ENCODE data around the gene POM121L12. TPM values are rescaled to one million over a fixed set of nuclear protein-coding genes. Genes with fewer than 3 reads are reported as not detected.

Gene POM121L12
- total and polyA plus RNA-seq, 2 of the 4 experiments (the other 2 are of a cell fraction), result not detected

DNA sequence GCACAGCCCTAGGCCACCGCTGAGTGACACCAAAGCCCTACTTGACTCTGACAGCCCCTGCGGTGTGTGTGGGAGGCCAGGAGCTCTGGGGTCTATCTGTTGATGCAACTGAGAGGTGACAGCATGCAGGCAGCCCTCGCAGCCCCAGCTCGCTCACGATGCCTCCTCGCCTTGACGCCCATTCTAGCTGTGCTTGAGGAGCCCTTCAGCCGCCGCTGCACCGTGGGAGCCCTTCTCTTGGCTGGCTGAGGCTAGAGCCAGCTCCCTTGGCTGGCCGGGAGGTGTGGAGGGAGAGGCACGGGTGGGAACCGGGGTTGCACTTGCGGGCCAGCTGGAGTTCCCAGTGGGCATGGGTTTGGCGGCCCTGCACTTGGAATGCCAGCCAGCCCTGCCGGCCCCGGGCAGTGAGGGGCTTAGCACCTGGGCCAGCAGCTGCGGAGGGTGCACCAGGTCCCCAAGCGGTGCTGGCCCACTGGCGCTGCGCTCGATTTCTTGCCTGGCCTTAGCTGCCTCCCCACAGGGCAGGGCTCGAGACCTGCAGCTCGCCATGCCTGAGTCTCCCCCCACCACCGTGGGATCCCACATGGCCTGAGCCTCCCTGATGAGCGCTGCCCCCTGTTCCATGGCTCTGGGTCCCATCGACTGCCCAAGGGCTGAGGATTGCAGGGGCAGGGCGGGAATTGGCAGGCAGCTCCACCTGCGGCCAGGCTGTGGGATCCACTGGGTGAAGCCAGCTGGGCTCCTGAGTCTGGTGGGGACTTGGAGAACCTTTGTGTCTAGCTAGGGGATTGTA lies 31.6 kb upstream of the POM121L12 start:
- Histone ChIP-seq H3K36me3 (ENCODE audit: control insufficient read depth, insufficient read depth, low read length) (no peaks in the 10 kb centered on the region), H3K4me2 (ENCODE audit: low read depth, low read length) (no peak overlapping the region), H3K9me3 (ENCODE audit: control insufficient read depth, insufficient read depth, low read length) (peaks cover 20% of the 10 kb centered on the region), H3K27ac (ENCODE audit: insufficient read depth, low read length) (no peak overlapping the region), H2AK5ac (ENCODE audit: low read depth, low read length) (no peak overlapping the region), H3K4me1 (ENCODE audit: control insufficient read depth, insufficient read depth, low read length) (no peaks in the 10 kb centered on the region), H2BK120ac (ENCODE audit: low read depth, low read length) (no peak overlapping the region), H3K23ac (ENCODE audit: low read depth, low read length) (no peak overlapping the region), H2BK20ac (ENCODE audit: low read depth, low read length) (no peak overlapping the region), H3K4ac (ENCODE audit: low read depth, low read length) (no peak overlapping the region), H3K9ac (ENCODE audit: low read depth, low read length) (no peak overlapping the region), H3K4me3 (ENCODE audit: insufficient read depth, low read depth, low read length) (no peak overlapping the region), H3K56ac (ENCODE audit: extremely low read depth, insufficient read depth, low read length) (no peak overlapping the region), H4K8ac (ENCODE audit: low read depth in 2 of 2, low read length in 2 of 2) (no peak overlapping the region), H2AK9ac (replicated peaks; ENCODE audit: low read depth, low read length, poor library complexity) (no peak overlapping the region), H4K91ac (ENCODE audit: insufficient read depth, low read depth, low read length) (no peak overlapping the region), H3K79me1 (ENCODE audit: low read depth in 1 of 2, low read length in 2 of 2) (no peaks in the 10 kb centered on the region), H2AFZ (replicated peaks; ENCODE audit: low read length, poor library complexity) (no peak overlapping the region), H3K27me3 (ENCODE audit: control insufficient read depth, insufficient read depth, low read length) (no peaks in the 10 kb centered on the region), H3K9me1 (ENCODE audit: insufficient read depth, low read length) (no peaks in the 10 kb centered on the region), H3K14ac (replicated peaks; ENCODE audit: low read depth, low read length) (no peak overlapping the region), H4K20me1 (ENCODE audit: insufficient read depth, low read length) (no peaks in the 10 kb centered on the region), H2BK15ac (ENCODE audit: low read depth, low read length) (no peak overlapping the region), H4K5ac (ENCODE audit: low read depth, low read length) (no peak overlapping the region), H3K18ac (ENCODE audit: low read depth, low read length) (no peak overlapping the region), H2BK5ac (ENCODE audit: low read depth, low read length, poor library complexity, severe bottlenecking) (no peak overlapping the region)
- 83% methylated on average over 8 of the region's 29 CpGs; no CpG with 5 or more reads in 1 of the 2 experiments for WGBS, 2 experiments (ENCODE audit: extremely low coverage in 2 of 2, insufficient read length in 1 of 2)
- ChIA-PET POLR2A (ENCODE audit: unreplicated experiment) (no interaction called here), CTCF (no interaction called here)
- intact Hi-C loops (cut with micrococcal nuclease) (no loop called here), in situ Hi-C loops (cut with MboI; ENCODE audit: low sequenced_read_pairs) (no loop called here), dilution Hi-C loops (cut with HindIII; ENCODE audit: low sequenced_read_pairs, unreplicated experiment) (no loop called here)
- ATAC-seq (ENCODE audit: low read depth) (no peak), DNase-seq (no peak)
- no TSS peak for BruUV-seq (replicated peaks)
- TF ChIP-seq, protein P1, sequence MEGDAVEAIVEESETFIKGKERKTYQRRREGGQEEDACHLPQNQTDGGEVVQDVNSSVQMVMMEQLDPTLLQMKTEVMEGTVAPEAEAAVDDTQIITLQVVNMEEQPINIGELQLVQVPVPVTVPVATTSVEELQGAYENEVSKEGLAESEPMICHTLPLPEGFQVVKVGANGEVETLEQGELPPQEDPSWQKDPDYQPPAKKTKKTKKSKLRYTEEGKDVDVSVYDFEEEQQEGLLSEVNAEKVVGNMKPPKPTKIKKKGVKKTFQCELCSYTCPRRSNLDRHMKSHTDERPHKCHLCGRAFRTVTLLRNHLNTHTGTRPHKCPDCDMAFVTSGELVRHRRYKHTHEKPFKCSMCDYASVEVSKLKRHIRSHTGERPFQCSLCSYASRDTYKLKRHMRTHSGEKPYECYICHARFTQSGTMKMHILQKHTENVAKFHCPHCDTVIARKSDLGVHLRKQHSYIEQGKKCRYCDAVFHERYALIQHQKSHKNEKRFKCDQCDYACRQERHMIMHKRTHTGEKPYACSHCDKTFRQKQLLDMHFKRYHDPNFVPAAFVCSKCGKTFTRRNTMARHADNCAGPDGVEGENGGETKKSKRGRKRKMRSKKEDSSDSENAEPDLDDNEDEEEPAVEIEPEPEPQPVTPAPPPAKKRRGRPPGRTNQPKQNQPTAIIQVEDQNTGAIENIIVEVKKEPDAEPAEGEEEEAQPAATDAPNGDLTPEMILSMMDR (conservative IDR thresholded peaks at IDR 0.05; ENCODE audit: low read depth, low read length), result no peak
- TF ChIP-seq RFX5 (IDR thresholded peaks at IDR 0.05; ENCODE audit: low read depth, low read length), result no peak
- TF ChIP-seq NFE2L2 (IDR thresholded peaks at IDR 0.05; ENCODE audit: low read depth, low read length), result no peak
- no peak for TF ChIP-seq RCOR1 (IDR thresholded peaks at IDR 0.05; ENCODE audit: insufficient replicate concordance, low read length)
- no peak for TF ChIP-seq POLR2A (IDR thresholded peaks at IDR 0.05; ENCODE audit: low read depth, low read length)
- no peak for TF ChIP-seq RAD21 (IDR thresholded peaks at IDR 0.05; ENCODE audit: low read length)
- no peak for TF ChIP-seq ELK1 (IDR thresholded peaks at IDR 0.05; ENCODE audit: borderline replicate concordance, low read depth, low read length)
- TF ChIP-seq FOS (IDR thresholded peaks at IDR 0.05; ENCODE audit: low read depth, low read length), result no peak
- TF ChIP-seq MAZ (IDR thresholded peaks at IDR 0.05; ENCODE audit: borderline replicate concordance, low read depth, low read length), result no peak
- TF ChIP-seq MAFK (IDR thresholded peaks at IDR 0.05; ENCODE audit: low read depth, low read length), result no peak
- TF ChIP-seq, protein P2, sequence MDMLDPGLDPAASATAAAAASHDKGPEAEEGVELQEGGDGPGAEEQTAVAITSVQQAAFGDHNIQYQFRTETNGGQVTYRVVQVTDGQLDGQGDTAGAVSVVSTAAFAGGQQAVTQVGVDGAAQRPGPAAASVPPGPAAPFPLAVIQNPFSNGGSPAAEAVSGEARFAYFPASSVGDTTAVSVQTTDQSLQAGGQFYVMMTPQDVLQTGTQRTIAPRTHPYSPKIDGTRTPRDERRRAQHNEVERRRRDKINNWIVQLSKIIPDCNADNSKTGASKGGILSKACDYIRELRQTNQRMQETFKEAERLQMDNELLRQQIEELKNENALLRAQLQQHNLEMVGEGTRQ (IDR thresholded peaks at IDR 0.05; ENCODE audit: low read depth, low read length), result no peak
- no peak for TF ChIP-seq CHD1 (IDR thresholded peaks at IDR 0.05; ENCODE audit: low read depth, low read length)
- TF ChIP-seq SMC3 (IDR thresholded peaks at IDR 0.05; ENCODE audit: low read depth, low read length), result no peak
- no peak for TF ChIP-seq MXI1 (IDR thresholded peaks at IDR 0.05; ENCODE audit: borderline replicate concordance, low read depth, low read length)
- TF ChIP-seq CEBPB (IDR thresholded peaks at IDR 0.05; ENCODE audit: low read depth, low read length), result no peak
- no peak for TF ChIP-seq BHLHE40 (IDR thresholded peaks at IDR 0.05; ENCODE audit: low read depth, low read length)
